ENCODE results near the gene TTC28. TPM values are rescaled to one million over a fixed set of nuclear protein-coding genes. Genes with fewer than 3 reads are reported as not detected.

The TTC28 gene
- polyA plus RNA-seq, 1 donor from 2014 or later: 14.8 TPM

DNA sequence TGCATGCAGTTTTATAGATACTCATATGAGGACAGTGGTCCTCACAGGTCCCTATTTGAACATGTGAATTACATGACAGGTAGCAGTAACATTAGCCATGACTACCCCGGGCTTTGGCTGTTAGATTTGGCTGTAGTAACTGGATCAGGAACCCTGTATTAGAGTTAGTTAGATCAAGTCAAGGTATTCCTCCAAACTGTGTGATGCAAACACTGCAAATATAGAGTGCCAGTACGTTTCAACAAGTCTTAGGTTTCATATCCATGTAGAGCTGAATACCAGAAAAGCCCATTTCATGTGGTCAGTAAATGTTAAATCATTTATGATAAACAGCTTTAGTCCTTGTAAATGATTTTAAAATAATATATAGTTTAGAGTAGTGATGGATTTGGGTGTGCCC is 731.1 kb downstream of the TTC28 start:
- TF ChIP-seq SMC3 (conservative IDR thresholded peaks at IDR 0.05; ENCODE audit: poor library complexity): no peak
- TF ChIP-seq EZH2 (IDR thresholded peaks at IDR 0.05; ENCODE audit: borderline replicate concordance, insufficient read depth, low read length, poor library complexity, severe bottlenecking): no peak
- TF ChIP-seq TAF1 (IDR thresholded peaks at IDR 0.05; ENCODE audit: low read depth): no peak
- TF ChIP-seq, protein P1, sequence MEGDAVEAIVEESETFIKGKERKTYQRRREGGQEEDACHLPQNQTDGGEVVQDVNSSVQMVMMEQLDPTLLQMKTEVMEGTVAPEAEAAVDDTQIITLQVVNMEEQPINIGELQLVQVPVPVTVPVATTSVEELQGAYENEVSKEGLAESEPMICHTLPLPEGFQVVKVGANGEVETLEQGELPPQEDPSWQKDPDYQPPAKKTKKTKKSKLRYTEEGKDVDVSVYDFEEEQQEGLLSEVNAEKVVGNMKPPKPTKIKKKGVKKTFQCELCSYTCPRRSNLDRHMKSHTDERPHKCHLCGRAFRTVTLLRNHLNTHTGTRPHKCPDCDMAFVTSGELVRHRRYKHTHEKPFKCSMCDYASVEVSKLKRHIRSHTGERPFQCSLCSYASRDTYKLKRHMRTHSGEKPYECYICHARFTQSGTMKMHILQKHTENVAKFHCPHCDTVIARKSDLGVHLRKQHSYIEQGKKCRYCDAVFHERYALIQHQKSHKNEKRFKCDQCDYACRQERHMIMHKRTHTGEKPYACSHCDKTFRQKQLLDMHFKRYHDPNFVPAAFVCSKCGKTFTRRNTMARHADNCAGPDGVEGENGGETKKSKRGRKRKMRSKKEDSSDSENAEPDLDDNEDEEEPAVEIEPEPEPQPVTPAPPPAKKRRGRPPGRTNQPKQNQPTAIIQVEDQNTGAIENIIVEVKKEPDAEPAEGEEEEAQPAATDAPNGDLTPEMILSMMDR (IDR thresholded peaks at IDR 0.05; ENCODE audit: poor library complexity, severe bottlenecking): no peak
- no peak for TF ChIP-seq EP300 (conservative IDR thresholded peaks at IDR 0.05; ENCODE audit: poor library complexity, severe bottlenecking)
- no peak for TF ChIP-seq RAD21 (conservative IDR thresholded peaks at IDR 0.05)
- TF ChIP-seq MXI1 (conservative IDR thresholded peaks at IDR 0.05; ENCODE audit: poor library complexity, severe bottlenecking): no peak
- TF ChIP-seq, protein P2, sequence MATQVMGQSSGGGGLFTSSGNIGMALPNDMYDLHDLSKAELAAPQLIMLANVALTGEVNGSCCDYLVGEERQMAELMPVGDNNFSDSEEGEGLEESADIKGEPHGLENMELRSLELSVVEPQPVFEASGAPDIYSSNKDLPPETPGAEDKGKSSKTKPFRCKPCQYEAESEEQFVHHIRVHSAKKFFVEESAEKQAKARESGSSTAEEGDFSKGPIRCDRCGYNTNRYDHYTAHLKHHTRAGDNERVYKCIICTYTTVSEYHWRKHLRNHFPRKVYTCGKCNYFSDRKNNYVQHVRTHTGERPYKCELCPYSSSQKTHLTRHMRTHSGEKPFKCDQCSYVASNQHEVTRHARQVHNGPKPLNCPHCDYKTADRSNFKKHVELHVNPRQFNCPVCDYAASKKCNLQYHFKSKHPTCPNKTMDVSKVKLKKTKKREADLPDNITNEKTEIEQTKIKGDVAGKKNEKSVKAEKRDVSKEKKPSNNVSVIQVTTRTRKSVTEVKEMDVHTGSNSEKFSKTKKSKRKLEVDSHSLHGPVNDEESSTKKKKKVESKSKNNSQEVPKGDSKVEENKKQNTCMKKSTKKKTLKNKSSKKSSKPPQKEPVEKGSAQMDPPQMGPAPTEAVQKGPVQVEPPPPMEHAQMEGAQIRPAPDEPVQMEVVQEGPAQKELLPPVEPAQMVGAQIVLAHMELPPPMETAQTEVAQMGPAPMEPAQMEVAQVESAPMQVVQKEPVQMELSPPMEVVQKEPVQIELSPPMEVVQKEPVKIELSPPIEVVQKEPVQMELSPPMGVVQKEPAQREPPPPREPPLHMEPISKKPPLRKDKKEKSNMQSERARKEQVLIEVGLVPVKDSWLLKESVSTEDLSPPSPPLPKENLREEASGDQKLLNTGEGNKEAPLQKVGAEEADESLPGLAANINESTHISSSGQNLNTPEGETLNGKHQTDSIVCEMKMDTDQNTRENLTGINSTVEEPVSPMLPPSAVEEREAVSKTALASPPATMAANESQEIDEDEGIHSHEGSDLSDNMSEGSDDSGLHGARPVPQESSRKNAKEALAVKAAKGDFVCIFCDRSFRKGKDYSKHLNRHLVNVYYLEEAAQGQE (IDR thresholded peaks at IDR 0.05; ENCODE audit: borderline replicate concordance): no peak
- no peak for TF ChIP-seq POLR2AphosphoS5 (IDR thresholded peaks at IDR 0.05)

DNA sequence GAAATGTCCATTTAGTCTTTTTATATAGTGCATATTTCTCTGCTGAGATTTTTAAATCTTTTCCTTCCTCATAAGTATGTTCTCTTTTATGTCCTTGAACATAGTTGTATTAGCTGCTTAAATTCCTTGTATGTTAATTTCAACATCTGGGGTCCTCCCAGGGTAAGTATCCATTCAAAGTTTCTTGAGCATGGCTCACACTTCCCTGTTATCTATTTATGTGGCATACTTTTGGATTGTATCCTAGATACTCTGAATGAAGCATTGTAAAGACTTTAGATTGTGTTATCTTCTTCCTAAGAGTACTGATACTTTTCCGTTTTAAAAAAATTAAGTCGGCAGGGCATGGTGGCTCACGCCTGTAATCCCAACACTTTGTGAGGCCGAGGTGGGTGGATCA is 732.2 kb downstream of the TTC28 start:
- Histone ChIP-seq H3K9me2 (ENCODE audit: insufficient read depth, low read length) (no peaks in the 10 kb centered on the region), H3K27me3 (ENCODE audit: insufficient read depth, low read depth, low read length) (no peaks in the 10 kb centered on the region), H3K4me2 (ENCODE audit: low read length) (no peak overlapping the region), H2AFZ (ENCODE audit: low read depth, low read length) (no peak overlapping the region), H3K4me3 (ENCODE audit: low read length) (no peak overlapping the region), H3K36me3 (ENCODE audit: insufficient read depth, low read length) (no peaks in the 10 kb centered on the region), H3K27ac (ENCODE audit: low read length) (no peak overlapping the region), H3K9me3 (ENCODE audit: low read length) (no peaks in the 10 kb centered on the region), H3K9ac (ENCODE audit: low read length) (no peak overlapping the region), H4K20me1 (ENCODE audit: insufficient read depth) (no peaks in the 10 kb centered on the region), H3F3A (ENCODE audit: insufficient read depth, low read length, poor library complexity, severe bottlenecking) (no peaks in the 10 kb centered on the region), H3K79me2 (replicated peaks; ENCODE audit: insufficient read depth, low read length) (no peaks in the 10 kb centered on the region)
- TF ChIP-seq EZH2 (IDR thresholded peaks at IDR 0.05; ENCODE audit: borderline replicate concordance, insufficient read depth, low read length, poor library complexity, severe bottlenecking) (no peak), SMC3 (conservative IDR thresholded peaks at IDR 0.05; ENCODE audit: poor library complexity) (no peak), MXI1 (conservative IDR thresholded peaks at IDR 0.05; ENCODE audit: poor library complexity, severe bottlenecking) (no peak), TAF1 (IDR thresholded peaks at IDR 0.05; ENCODE audit: low read depth) (no peak), POLR2AphosphoS5 (IDR thresholded peaks at IDR 0.05) (no peak), RAD21 (conservative IDR thresholded peaks at IDR 0.05) (no peak)
- TF ChIP-seq, protein P1 (IDR thresholded peaks at IDR 0.05; ENCODE audit: poor library complexity, severe bottlenecking): no peak

More for the DNA sequence above, 731.1 kb downstream of the TTC28 start:
- no peaks in the 10 kb centered on the region for H4K20me1 ChIP-seq (ENCODE audit: insufficient read depth)
- H3F3A ChIP-seq (ENCODE audit: insufficient read depth, low read length, poor library complexity, severe bottlenecking): no peaks in the 10 kb centered on the region
- H3K9me2 ChIP-seq (ENCODE audit: insufficient read depth, low read length): no peaks in the 10 kb centered on the region
- H3K9ac ChIP-seq (ENCODE audit: low read length): no peak overlapping the region
- no peak overlapping the region for H2AFZ ChIP-seq (ENCODE audit: low read depth, low read length)
- no peak overlapping the region for H3K4me2 ChIP-seq (ENCODE audit: low read length)
- H3K9me3 ChIP-seq (ENCODE audit: low read length): no peaks in the 10 kb centered on the region
- H3K79me2 ChIP-seq (replicated peaks; ENCODE audit: insufficient read depth, low read length): no peaks in the 10 kb centered on the region
- H3K27me3 ChIP-seq (ENCODE audit: insufficient read depth, low read depth, low read length): no peaks in the 10 kb centered on the region
- H3K36me3 ChIP-seq (ENCODE audit: insufficient read depth, low read length): no peaks in the 10 kb centered on the region
- no peak overlapping the region for H3K27ac ChIP-seq (ENCODE audit: low read length)
- no peak overlapping the region for H3K4me3 ChIP-seq (ENCODE audit: low read length)

All from neural cell (in vitro differentiated cells).